GM12878 (cell line): Measurements from ENCODE around the gene FUT8. TPM values are rescaled to one million over a fixed set of nuclear protein-coding genes. Genes with fewer than 3 reads are reported as not detected.
A peak's percentile ranks its signal among the peaks of the same experiment; 100 is the strongest.

Source experiments
- ATAC-seq: fragments of 200-7000 bp; cut with Tn5 transposase; 3 replicates; pipeline ENCODE4 v1.9.1; 2020; ENCODE audit warnings: mild to moderate bottlenecking, moderate library complexity
- BruUV-seq: library from RNA; stranded (reverse); fragments of 400-500 nt; replicated peaks from 2 replicates; lab custom pipeline; 2021; lab: Mats Ljungman, UMichigan
- CTCF ChIA-PET: fragments of 300-600 bp; sonication (Branson Sonifier 250); formaldehyde crosslinking; extraction: SDS; loops from one replicate; lab custom pipeline; 2021; ENCODE audit warnings: inconsistent platforms; lab: Yijun Ruan, JAX
- POLR2A ChIA-PET: fragments of 350-600 bp; formaldehyde crosslinking; extraction: SDS; loops from one replicate; lab custom pipeline; 2021; ENCODE audit warnings: inconsistent platforms; lab: Charles Lee
- RAD21 ChIA-PET: fragments of 300-600 bp; sonication (Branson Sonifier 250); formaldehyde crosslinking; loops from one replicate; lab custom pipeline; 2023; ENCODE audit warnings: antibody characterized with exemption; ENCODE audit not compliant: unreplicated experiment; lab: Charles Lee
- SMC1A ChIA-PET: fragments of 300-600 bp; sonication (Branson Sonifier 250); formaldehyde crosslinking; loops from one replicate; lab custom pipeline; 2023; ENCODE audit not compliant: unreplicated experiment, uncharacterized antibody; lab: Charles Lee
- DNase-seq: peaks from one replicate; pipeline ENCODE4 v3.0.0-alpha.2; 2011; ENCODE audit warnings: low read depth, low spot score
- FAIRE-seq: peaks from 3 replicates; lab custom pipeline; 2011; peaks lifted over from hg19 to GRCh38; lab: Jason Lieb, UNC
- H2AFZ ChIP-seq: 2 replicates; pipeline ENCODE4 v1.6.0; 2011; ENCODE audit warnings: low read depth, low read length, control low read depth; ENCODE audit not compliant: control insufficient read depth
- H3K27ac ChIP-seq: 2 replicates; pipeline ENCODE4 v1.5.1; 2011; ENCODE audit warnings: control low read depth; ENCODE audit not compliant: control insufficient read depth, insufficient read depth
- H3K27me3 ChIP-seq, 2 experiments: replicated peaks in 1 of 2; 2 replicates each; pipeline versions ENCODE4 v1.6.0 to v1.6.1; 2011; ENCODE audit warnings: low read length in 1 of 2; ENCODE audit not compliant: control insufficient read depth in 2 of 2, insufficient read depth in 2 of 2
- H3K36me3 ChIP-seq, 2 experiments: 2 replicates each; pipeline ENCODE4 v1.5.1; 2011; ENCODE audit warnings: low read length in 1 of 2; ENCODE audit not compliant: control insufficient read depth in 2 of 2, insufficient read depth in 2 of 2
- H3K4me1 ChIP-seq: 2 replicates; pipeline ENCODE4 v1.6.1; 2011; ENCODE audit warnings: mild to moderate bottlenecking, low read length, moderate library complexity, mixed read lengths; ENCODE audit not compliant: control insufficient read depth, insufficient read depth
- H3K4me2 ChIP-seq: 2 replicates; pipeline ENCODE4 v1.6.0; 2011; ENCODE audit warnings: control low read depth; ENCODE audit not compliant: control insufficient read depth, insufficient read depth
- H3K4me3 ChIP-seq: fragments of 200-600 bp; sonication (generic); 2 replicates; pipeline ENCODE4 v1.5.1; 2016
- H3K79me2 ChIP-seq: 2 replicates; pipeline ENCODE4 v1.6.0; 2011; ENCODE audit warnings: low read length; ENCODE audit not compliant: control insufficient read depth, insufficient read depth
- H3K9ac ChIP-seq: 2 replicates; pipeline ENCODE4 v1.8.0; 2011; ENCODE audit warnings: low read length, control low read depth, mixed read lengths; ENCODE audit not compliant: control insufficient read depth, insufficient read depth
- H3K9me3 ChIP-seq: replicated peaks from 3 replicates; pipeline ENCODE4 v1.5.1; 2011; ENCODE audit warnings: mild to moderate bottlenecking, low read length; ENCODE audit not compliant: control insufficient read depth, insufficient read depth
- H4K20me1 ChIP-seq: 2 replicates; pipeline ENCODE4 v1.6.0; 2011; ENCODE audit not compliant: control insufficient read depth, insufficient read depth
- HDAC2 ChIP-seq: fragments of 200-600 bp; sonication (generic); IDR thresholded peaks from 2 replicates; pipeline ENCODE4 v1.6.1; 2017
- NFIC ChIP-seq: IDR thresholded peaks from 2 replicates; pipeline ENCODE4 v1.6.1; 2012; ENCODE audit warnings: low read depth, mild to moderate bottlenecking, inconsistent platforms, low read length, moderate library complexity
- NFYA ChIP-seq: IDR thresholded peaks from 2 replicates; pipeline ENCODE4 v1.6.1; 2011; ENCODE audit warnings: low read depth, mild to moderate bottlenecking, low read length, improper control_type of control experiment, borderline replicate concordance
- NRF1 ChIP-seq: conservative IDR thresholded peaks from 2 replicates; pipeline ENCODE4 v1.6.1; 2011; ENCODE audit warnings: mild to moderate bottlenecking, low read depth, low read length, improper control_type of control experiment
- RBBP5 ChIP-seq: fragments of 200-600 bp; sonication (generic); conservative IDR thresholded peaks from 2 replicates; pipeline ENCODE4 v1.6.1; 2016
- RUNX3 ChIP-seq: IDR thresholded peaks from 2 replicates; pipeline ENCODE4 v1.6.1; 2012; ENCODE audit warnings: low read length, inconsistent platforms
- STAT3 ChIP-seq: IDR thresholded peaks from 2 replicates; pipeline ENCODE4 v1.6.1; 2011; ENCODE audit warnings: low read depth, low read length, improper control_type of control experiment
- TCF3 ChIP-seq: IDR thresholded peaks from 2 replicates; pipeline ENCODE4 v1.6.1; 2012; ENCODE audit warnings: low read depth, mild to moderate bottlenecking, low read length, borderline replicate concordance; ENCODE audit not compliant: insufficient read depth
- ZZZ3 ChIP-seq: IDR thresholded peaks from 2 replicates; pipeline ENCODE4 v1.6.1; 2011; ENCODE audit warnings: low read depth; ENCODE audit not compliant: control insufficient read depth, insufficient read length
- WGBS: methylation state at CpG from one replicate; pipeline ENCODE4 v1.1.6; 2016; ENCODE audit warnings: low lambda C conversion rate; ENCODE audit not compliant: insufficient replicate concordance, insufficient coverage; ENCODE audit errors: missing lambda C conversion rate; 5-methylcytosine and 5-hydroxymethylcytosine counted together
- in situ Hi-C: fragments of 300-500 bp; cut with MboI; formaldehyde crosslinking; loops from 9 replicates; pipeline ENCODE4 v1.14.3; 2018; ENCODE audit warnings: mixed read lengths
- intact Hi-C: fragments of 100-400 bp; cut with micrococcal nuclease; formaldehyde crosslinking; loops from one replicate; pipeline ENCODE4 v1.14.2; 2022; ENCODE audit not compliant: unreplicated experiment
- polyA plus RNA-seq, 11 experiments: library from polyadenylated mRNA; depleted of rRNA in 4 of 11; unstranded in 6 of 11; stranded (reverse) in 5 of 11; fragments of >200 nt; fragmentation: Nextera tagmentation in 4 of 11; fragmentation: Illumina TruSeq in 1 of 11; extraction: Ambion mirVana in 4 of 11; extraction: Trizol in 1 of 11; gene quantifications; 1 replicate in 1 of 11; 2 replicates in 10 of 11; pipeline versions ENCODE4 v1.2.1 to v1.2.3, GENCODE V29; 2011 to 2016; ENCODE audit warnings: inconsistent platforms in 2 of 11, missing spikeins in 2 of 11, low read depth in 1 of 11
- total RNA-seq, 4 experiments: library from RNA; depleted of rRNA in 3 of 4; stranded (reverse); fragments of >200 nt in 3 of 4; fragmentation: Illumina TruSeq in 1 of 4; extraction: Trizol in 1 of 4; gene quantifications; 2 replicates each; pipeline versions ENCODE4 v1.2.1 to v1.2.3, GENCODE V29; 2013 to 2021
- TF ChIP-seq, protein P1 (sequence below): IDR thresholded peaks from 2 replicates; pipeline ENCODE4 v1.6.1; 2011; ENCODE audit warnings: low read depth, low read length, improper control_type of control experiment, borderline replicate concordance
- TF ChIP-seq, protein P2 (sequence below): fragments of 450-650 bp; IDR thresholded peaks from 2 replicates; pipeline ENCODE4 v1.6.1; 2018; ENCODE audit warnings: borderline replicate concordance, mild to moderate bottlenecking; ENCODE audit not compliant: partially characterized antibody
- TF ChIP-seq, protein P3 (sequence below): fragments of 450-650 bp; IDR thresholded peaks from 2 replicates; pipeline ENCODE4 v1.6.1; 2017; ENCODE audit warnings: low read depth, mild to moderate bottlenecking, moderate library complexity

FUT8 gene
- total and polyA plus RNA-seq, 10 of the 15 experiments (the other 5 are each of a cell fraction or from before 2014, with no cell fraction given): 21.3 to 106 (median 66.3) TPM

- SMC1A ChIA-PET: interaction anchor here (1.2 kb wide), 1 partner anchor 26 kb away, joined by 3 read pairs; no protein-coding TSS in a partner anchor
- in situ Hi-C loops: no loop called here
- RAD21 ChIA-PET: no interaction called here
Measured at GRCh38 chr14:65387628-65388027, 24.9 kb upstream of the FUT8 start.

DNA sequence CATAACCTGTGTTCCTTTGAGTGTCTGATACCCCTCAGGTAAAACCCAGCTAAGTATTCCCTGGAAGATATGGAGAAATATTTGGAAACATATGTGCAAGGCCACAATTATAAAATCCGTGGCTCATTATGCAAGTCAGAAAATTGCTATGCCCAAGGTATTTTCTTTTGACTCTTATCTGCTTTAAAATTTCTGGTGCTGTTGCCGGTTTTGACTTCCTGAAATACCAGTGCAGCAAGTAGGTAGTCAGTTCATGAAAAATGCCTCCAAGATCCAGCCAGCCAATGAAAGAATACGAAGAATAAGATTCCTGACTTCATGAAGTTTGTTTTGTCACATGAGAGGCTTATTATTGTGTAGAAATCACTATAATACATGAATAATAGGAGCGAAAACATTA, 20.2 kb upstream of the FUT8 start:
- Histone ChIP-seq H4K20me1 (no peaks in the 10 kb centered on the region), H3K4me2 (no peak overlapping the region), H2AFZ (no peak overlapping the region), H3K4me3 (no peak overlapping the region), H3K4me1 (peaks cover 4% of the 10 kb centered on the region; the same call in 1 of the 2 replicates), H3K79me2 (no peaks in the 10 kb centered on the region), H3K9me3 (peaks cover 28% of the 10 kb centered on the region), H3K36me3 (no peaks in the 10 kb centered on the region), H3K27me3 (no peaks in the 10 kb centered on the region), H3K9ac (no peak overlapping the region), H3K27ac (no peak overlapping the region)
- ATAC-seq: no peak
- CTCF ChIA-PET: no interaction called here
- DNase-seq: no peak
- FAIRE-seq: no peak
- POLR2A ChIA-PET: interaction anchor here (0.6 kb wide), 1 partner anchor 75 kb away, joined by 7 read pairs; no protein-coding TSS in a partner anchor
- TF ChIP-seq ZZZ3 (no peak), HDAC2 (no peak), NFIC (no peak), NRF1 (no peak), RBBP5 (no peak), TCF3 (no peak), STAT3 (no peak)
- TF ChIP-seq, protein P1, sequence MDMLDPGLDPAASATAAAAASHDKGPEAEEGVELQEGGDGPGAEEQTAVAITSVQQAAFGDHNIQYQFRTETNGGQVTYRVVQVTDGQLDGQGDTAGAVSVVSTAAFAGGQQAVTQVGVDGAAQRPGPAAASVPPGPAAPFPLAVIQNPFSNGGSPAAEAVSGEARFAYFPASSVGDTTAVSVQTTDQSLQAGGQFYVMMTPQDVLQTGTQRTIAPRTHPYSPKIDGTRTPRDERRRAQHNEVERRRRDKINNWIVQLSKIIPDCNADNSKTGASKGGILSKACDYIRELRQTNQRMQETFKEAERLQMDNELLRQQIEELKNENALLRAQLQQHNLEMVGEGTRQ: no peak
- TF ChIP-seq, protein P2, sequence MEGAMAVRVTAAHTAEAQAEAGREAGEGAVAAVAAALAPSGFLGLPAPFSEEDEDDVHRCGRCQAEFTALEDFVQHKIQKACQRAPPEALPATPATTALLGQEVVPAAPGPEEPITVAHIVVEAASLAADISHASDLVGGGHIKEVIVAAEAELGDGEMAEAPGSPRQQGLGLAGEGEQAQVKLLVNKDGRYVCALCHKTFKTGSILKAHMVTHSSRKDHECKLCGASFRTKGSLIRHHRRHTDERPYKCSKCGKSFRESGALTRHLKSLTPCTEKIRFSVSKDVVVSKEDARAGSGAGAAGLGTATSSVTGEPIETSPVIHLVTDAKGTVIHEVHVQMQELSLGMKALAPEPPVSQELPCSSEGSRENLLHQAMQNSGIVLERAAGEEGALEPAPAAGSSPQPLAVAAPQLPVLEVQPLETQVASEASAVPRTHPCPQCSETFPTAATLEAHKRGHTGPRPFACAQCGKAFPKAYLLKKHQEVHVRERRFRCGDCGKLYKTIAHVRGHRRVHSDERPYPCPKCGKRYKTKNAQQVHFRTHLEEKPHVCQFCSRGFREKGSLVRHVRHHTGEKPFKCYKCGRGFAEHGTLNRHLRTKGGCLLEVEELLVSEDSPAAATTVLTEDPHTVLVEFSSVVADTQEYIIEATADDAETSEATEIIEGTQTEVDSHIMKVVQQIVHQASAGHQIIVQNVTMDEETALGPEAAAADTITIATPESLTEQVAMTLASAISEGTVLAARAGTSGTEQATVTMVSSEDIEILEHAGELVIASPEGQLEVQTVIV: no peak
- TF ChIP-seq, protein P3, sequence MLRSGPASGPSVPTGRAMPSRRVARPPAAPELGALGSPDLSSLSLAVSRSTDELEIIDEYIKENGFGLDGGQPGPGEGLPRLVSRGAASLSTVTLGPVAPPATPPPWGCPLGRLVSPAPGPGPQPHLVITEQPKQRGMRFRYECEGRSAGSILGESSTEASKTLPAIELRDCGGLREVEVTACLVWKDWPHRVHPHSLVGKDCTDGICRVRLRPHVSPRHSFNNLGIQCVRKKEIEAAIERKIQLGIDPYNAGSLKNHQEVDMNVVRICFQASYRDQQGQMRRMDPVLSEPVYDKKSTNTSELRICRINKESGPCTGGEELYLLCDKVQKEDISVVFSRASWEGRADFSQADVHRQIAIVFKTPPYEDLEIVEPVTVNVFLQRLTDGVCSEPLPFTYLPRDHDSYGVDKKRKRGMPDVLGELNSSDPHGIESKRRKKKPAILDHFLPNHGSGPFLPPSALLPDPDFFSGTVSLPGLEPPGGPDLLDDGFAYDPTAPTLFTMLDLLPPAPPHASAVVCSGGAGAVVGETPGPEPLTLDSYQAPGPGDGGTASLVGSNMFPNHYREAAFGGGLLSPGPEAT: no peak
- RAD21 ChIA-PET: interaction anchor here (1.1 kb wide), 1 partner anchor 19 kb away, joined by 3 read pairs; no protein-coding TSS in a partner anchor
- SMC1A ChIA-PET: no interaction called here
- no TSS peak for BruUV-seq
- intact Hi-C loops (no loop called here), in situ Hi-C loops (no loop called here)
- WGBS: 98% methylated on average over 4 of the region's 4 CpGs

More at GRCh38 chr14:65387628-65388027, 24.9 kb upstream of the FUT8 start:
- CTCF ChIA-PET: no interaction called here
- peaks cover 4% of the 10 kb centered on the region; the same call in 1 of the 2 replicates for H3K4me1 ChIP-seq
- DNase-seq (no peak), ATAC-seq (no peak), FAIRE-seq (no peak)
- no peak overlapping the region for H3K9ac ChIP-seq
- WGBS: 32% methylated on average over 1 of the region's 1 CpG
- H3K27me3 ChIP-seq: no peaks in the 10 kb centered on the region
- no peaks in the 10 kb centered on the region for H4K20me1 ChIP-seq
- H3K36me3 ChIP-seq: no peaks in the 10 kb centered on the region
- intact Hi-C loops: no loop called here
- TF ChIP-seq RUNX3: peak; percentile 46; the same call in 1 of the 2 replicates
- TF ChIP-seq NFYA: no peak
- no peak overlapping the region for H3K27ac ChIP-seq
- 0 out of 2 replicates have a peak overlapping the region, but pooled peaks have one; percentile 28 for H3K4me2 ChIP-seq
- H2AFZ ChIP-seq: no peak overlapping the region
- BruUV-seq: no TSS peak
- H3K4me3 ChIP-seq: no peak overlapping the region
- POLR2A ChIA-PET: interaction anchor here (1.0 kb wide), 1 partner anchor 12 kb away, joined by 3 read pairs; no protein-coding TSS in a partner anchor
- H3K9me3 ChIP-seq: no peaks in the 10 kb centered on the region; the same call in 1 of the 3 replicates
- no peaks in the 10 kb centered on the region for H3K79me2 ChIP-seq
